ENCODE measurements around the gene HBA2.
"Not testable (repeated sequence)": the region's sequence is repeated elsewhere in the genome, so short reads cannot be mapped to it uniquely, and the experiment has no call there.

The HBA2 gene

DNA sequence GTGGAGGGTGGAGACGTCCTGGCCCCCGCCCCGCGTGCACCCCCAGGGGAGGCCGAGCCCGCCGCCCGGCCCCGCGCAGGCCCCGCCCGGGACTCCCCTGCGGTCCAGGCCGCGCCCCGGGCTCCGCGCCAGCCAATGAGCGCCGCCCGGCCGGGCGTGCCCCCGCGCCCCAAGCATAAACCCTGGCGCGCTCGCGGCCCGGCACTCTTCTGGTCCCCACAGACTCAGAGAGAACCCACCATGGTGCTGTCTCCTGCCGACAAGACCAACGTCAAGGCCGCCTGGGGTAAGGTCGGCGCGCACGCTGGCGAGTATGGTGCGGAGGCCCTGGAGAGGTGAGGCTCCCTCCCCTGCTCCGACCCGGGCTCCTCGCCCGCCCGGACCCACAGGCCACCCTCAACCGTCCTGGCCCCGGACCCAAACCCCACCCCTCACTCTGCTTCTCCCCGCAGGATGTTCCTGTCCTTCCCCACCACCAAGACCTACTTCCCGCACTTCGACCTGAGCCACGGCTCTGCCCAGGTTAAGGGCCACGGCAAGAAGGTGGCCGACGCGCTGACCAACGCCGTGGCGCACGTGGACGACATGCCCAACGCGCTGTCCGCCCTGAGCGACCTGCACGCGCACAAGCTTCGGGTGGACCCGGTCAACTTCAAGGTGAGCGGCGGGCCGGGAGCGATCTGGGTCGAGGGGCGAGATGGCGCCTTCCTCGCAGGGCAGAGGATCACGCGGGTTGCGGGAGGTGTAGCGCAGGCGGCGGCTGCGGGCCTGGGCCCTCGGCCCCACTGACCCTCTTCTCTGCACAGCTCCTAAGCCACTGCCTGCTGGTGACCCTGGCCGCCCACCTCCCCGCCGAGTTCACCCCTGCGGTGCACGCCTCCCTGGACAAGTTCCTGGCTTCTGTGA, 4.1 kb downstream of the HBA2 start, which contains the start of gene HBA1:
Gene HBA1 (plus strand): TSS at position 204 of the 906 bp plus-strand sequence. CDS start 37 bp downstream, at position 241.
- H3K9ac ChIP-seq (ENCODE audit: low read depth, low read length); H3K4me1 ChIP-seq (ENCODE audit: insufficient read depth, low read length); H3K9me3 ChIP-seq (ENCODE audit: control insufficient read depth, insufficient read depth, low read length); H3K36me3 ChIP-seq (ENCODE audit: insufficient read depth, low read length): not testable (repeated sequence)

DNA sequence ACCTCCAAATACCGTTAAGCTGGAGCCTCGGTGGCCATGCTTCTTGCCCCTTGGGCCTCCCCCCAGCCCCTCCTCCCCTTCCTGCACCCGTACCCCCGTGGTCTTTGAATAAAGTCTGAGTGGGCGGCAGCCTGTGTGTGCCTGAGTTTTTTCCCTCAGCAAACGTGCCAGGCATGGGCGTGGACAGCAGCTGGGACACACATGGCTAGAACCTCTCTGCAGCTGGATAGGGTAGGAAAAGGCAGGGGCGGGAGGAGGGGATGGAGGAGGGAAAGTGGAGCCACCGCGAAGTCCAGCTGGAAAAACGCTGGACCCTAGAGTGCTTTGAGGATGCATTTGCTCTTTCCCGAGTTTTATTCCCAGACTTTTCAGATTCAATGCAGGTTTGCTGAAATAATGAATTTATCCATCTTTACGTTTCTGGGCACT, 4.7 kb downstream of the HBA2 start:
- Histone ChIP-seq H3K9me3 (ENCODE audit: control insufficient read depth, insufficient read depth, low read length) (no peaks in the 10 kb centered on the region), H3K9ac (ENCODE audit: low read depth, low read length) (no peak overlapping the region), H3K36me3 (ENCODE audit: insufficient read depth, low read length) (no peaks in the 10 kb centered on the region), H3K4me1 (ENCODE audit: insufficient read depth, low read length) (no peaks in the 10 kb centered on the region; the same call in 1 of the 2 replicates)

DNA sequence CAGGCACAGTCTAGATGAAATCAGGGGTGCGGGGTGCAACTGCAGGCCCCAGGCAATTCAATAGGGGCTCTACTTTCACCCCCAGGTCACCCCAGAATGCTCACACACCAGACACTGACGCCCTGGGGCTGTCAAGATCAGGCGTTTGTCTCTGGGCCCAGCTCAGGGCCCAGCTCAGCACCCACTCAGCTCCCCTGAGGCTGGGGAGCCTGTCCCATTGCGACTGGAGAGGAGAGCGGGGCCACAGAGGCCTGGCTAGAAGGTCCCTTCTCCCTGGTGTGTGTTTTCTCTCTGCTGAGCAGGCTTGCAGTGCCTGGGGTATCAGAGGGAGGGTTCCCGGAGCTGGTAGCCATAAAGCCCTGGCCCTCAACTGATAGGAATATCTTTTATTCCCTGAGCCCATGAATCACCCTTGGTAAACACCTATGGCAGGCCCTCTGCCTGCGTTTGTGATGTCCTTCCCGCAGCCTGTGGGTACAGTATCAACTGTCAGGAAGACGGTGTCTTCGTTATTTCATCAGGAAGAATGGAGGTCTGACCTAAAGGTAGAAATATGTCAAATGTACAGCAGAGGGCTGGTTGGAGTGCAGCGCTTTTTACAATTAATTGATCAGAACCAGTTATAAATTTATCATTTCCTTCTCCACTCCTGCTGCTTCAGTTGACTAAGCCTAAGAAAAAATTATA, 5.4 kb downstream of the HBA2 start:
- Histone ChIP-seq H3K4me1 (ENCODE audit: insufficient read depth, low read length) (no peaks in the 10 kb centered on the region; the same call in 1 of the 2 replicates), H3K9ac (ENCODE audit: low read depth, low read length) (no peak overlapping the region), H3K36me3 (ENCODE audit: insufficient read depth, low read length) (no peaks in the 10 kb centered on the region), H3K9me3 (ENCODE audit: control insufficient read depth, insufficient read depth, low read length) (no peaks in the 10 kb centered on the region)

DNA sequence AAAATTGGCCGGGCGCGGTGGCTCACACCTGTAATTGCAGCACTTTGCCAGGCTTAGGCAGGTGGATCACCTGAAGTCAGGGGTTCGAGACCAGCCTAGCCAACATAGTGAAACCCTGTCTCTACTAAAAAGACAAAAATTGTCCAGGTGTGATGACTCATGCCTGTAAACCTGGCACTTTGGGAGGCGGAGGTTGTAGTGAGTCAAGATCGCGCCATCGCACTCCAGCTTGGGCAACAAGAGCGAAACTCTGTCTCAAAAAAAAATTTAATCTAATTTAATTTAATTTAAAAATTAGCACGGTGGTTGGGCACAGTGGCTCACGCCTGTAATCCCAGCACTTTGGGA, 6.0 kb downstream of the HBA2 start:
- no peaks in the 10 kb centered on the region for H3K36me3 ChIP-seq (ENCODE audit: insufficient read depth, low read length)
- H3K9me3 ChIP-seq (ENCODE audit: control insufficient read depth, insufficient read depth, low read length) = no peaks in the 10 kb centered on the region
- H3K9ac ChIP-seq (ENCODE audit: low read depth, low read length) = no peak overlapping the region
- H3K4me1 ChIP-seq (ENCODE audit: insufficient read depth, low read length) = no peaks in the 10 kb centered on the region; the same call in 1 of the 2 replicates

DNA sequence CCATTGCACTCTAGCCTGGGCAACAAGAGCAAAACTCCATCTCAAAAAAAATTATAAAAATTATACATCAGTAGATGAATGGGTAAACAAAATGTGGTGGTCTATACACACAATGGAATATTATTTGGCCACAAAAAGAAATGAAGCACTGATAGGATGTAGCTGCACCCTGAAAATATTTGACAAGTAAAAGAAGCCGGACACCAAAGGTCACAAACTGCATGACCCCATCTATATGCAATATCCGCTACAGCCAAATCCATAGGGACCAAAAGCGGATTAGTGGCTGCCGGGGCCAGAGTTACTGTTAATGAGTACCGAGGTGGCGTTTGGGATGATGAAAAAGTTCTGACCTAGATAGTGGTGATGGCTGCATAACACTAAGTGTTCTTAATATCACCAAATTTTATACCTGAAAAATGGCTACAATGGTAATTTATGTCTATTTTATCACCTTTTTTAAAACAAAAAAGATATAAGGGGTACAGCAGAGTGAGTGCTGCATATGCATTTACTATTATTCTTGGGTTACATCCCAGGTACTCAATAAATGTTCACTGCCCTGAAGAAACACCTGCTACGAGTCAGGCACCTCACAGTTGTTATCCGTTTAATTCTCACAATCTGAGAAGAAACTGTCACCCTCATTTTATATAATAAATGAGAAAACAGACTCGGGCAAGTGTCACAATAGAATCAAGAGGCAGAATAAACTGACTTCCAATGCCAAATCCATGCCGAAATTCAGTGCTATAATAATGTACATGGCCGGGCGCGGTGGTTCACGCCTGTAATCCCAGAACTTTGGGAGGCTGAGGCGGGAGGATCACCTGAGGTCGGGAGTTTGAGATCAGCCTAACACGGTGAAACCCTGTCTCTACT, 6.8 kb downstream of the HBA2 start:
- Histone ChIP-seq H3K9ac (ENCODE audit: low read depth, low read length) (no peak overlapping the region), H3K36me3 (ENCODE audit: insufficient read depth, low read length) (no peaks in the 10 kb centered on the region), H3K4me1 (ENCODE audit: insufficient read depth, low read length) (no peaks in the 10 kb centered on the region; the same call in 1 of the 2 replicates), H3K9me3 (ENCODE audit: control insufficient read depth, insufficient read depth, low read length) (no peaks in the 10 kb centered on the region)

DNA sequence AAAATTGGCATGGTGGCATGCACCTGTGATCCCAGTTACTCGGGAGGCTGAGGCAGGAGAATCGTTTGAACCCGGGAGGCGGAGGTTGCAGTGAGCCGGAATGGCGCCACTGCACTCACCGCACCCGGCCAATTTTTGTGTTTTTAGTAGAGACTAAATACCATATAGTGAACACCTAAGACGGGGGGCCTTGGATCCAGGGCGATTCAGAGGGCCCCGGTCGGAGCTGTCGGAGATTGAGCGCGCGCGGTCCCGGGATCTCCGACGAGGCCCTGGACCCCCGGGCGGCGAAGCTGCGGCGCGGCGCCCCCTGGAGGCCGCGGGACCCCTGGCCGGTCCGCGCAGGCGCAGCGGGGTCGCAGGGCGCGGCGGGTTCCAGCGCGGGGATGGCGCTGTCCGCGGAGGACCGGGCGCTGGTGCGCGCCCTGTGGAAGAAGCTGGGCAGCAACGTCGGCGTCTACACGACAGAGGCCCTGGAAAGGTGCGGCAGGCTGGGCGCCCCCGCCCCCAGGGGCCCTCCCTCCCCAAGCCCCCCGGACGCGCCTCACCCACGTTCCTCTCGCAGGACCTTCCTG, 7.5 kb downstream of the HBA2 start, which contains the start of gene HBQ1:
Gene HBQ1 (plus strand): TSS at position 359 of the 575 bp plus-strand sequence. CDS start 28 bp downstream, at position 387.
- no peaks in the 10 kb centered on the region for H3K9me3 ChIP-seq (ENCODE audit: control insufficient read depth, insufficient read depth, low read length)
- H3K9ac ChIP-seq (ENCODE audit: low read depth, low read length) = peak within 1 kb of the TSS; percentile 51
- H3K36me3 ChIP-seq (ENCODE audit: insufficient read depth, low read length) = no peaks in the 10 kb centered on the region
- no peaks in the 10 kb centered on the region; the same call in 1 of the 2 replicates for H3K4me1 ChIP-seq (ENCODE audit: insufficient read depth, low read length)

DNA sequence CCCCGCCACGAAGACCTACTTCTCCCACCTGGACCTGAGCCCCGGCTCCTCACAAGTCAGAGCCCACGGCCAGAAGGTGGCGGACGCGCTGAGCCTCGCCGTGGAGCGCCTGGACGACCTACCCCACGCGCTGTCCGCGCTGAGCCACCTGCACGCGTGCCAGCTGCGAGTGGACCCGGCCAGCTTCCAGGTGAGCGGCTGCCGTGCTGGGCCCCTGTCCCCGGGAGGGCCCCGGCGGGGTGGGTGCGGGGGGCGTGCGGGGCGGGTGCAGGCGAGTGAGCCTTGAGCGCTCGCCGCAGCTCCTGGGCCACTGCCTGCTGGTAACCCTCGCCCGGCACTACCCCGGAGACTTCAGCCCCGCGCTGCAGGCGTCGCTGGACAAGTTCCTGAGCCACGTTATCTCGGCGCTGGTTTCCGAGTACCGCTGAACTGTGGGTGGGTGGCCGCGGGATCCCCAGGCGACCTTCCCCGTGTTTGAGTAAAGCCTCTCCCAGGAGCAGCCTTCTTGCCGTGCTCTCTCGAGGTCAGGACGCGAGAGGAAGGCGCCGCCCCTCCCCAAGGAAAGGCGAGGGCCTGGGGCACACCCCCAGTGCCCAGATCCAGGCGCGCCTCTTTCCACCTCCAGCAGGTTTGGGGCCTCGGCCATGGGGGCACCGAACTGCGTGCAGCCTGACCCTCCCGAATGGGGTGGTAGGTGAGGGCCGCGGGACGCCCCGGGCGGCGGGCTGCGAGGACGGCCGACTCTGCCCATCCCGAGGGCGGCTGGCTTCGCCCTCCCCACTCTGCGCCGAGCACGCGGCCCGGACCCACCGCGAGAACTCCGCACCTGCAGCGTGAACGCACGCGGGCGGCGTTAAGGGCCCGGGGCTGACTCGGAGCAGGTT, 8.2 kb downstream of the HBA2 start:
- H3K9me3 ChIP-seq (ENCODE audit: control insufficient read depth, insufficient read depth, low read length) = no peaks in the 10 kb centered on the region
- H3K36me3 ChIP-seq (ENCODE audit: insufficient read depth, low read length) = no peaks in the 10 kb centered on the region
- H3K4me1 ChIP-seq (ENCODE audit: insufficient read depth, low read length) = no peaks in the 10 kb centered on the region; the same call in 1 of the 2 replicates
- peak overlapping the region; percentile 51 for H3K9ac ChIP-seq (ENCODE audit: low read depth, low read length)

DNA sequence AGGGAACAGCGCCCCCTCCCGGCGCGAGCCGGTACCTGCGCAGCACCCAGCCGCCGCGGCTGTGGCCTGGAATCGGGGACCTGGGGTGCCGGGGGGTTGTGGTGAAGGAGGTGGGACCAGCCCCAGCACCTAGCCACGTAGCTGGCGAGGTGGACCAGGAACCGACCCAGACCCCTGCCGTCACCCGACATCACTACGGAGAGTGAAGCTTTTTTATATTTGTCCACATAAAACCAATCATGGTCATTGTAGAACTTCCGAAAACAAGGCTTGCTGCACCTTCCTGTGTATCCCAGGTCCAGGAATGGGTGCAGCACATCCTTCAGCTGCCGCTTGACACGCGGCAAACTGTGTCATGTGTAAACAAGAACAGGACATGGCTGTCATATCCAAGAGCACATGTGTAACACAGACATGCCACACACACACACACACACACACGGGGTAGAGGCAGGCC, 8.9 kb downstream of the HBA2 start:
- no peak overlapping the region for H3K9ac ChIP-seq (ENCODE audit: low read depth, low read length)
- no peaks in the 10 kb centered on the region; the same call in 1 of the 2 replicates for H3K4me1 ChIP-seq (ENCODE audit: insufficient read depth, low read length)
- H3K36me3 ChIP-seq (ENCODE audit: insufficient read depth, low read length) = no peaks in the 10 kb centered on the region
- H3K9me3 ChIP-seq (ENCODE audit: control insufficient read depth, insufficient read depth, low read length) = no peaks in the 10 kb centered on the region

DNA sequence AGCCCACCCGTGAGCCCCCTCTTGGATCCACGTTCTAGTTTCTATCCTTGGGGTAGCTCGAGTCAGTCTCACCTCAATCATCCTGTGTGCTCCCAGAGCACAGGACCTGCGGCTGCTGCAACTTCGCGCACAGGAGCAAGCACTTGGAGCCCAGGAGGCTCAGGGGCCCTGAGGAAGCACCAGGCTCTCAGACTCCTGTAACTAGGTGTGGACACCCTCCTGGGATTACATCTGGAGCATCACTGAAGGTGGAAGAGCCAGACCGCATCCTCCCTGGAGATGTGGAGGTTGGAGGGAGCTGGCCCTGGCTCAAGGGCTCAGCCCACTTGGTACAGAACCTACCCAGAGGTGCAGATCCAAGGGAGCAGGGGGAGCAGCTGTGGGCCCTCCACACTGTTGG, 10.3 kb downstream of the HBA2 start:
- Histone ChIP-seq H3K9me3 (ENCODE audit: control insufficient read depth, insufficient read depth, low read length) (no peaks in the 10 kb centered on the region), H3K36me3 (ENCODE audit: insufficient read depth, low read length) (no peaks in the 10 kb centered on the region), H3K4me1 (ENCODE audit: insufficient read depth, low read length) (no peaks in the 10 kb centered on the region; the same call in 1 of the 2 replicates), H3K9ac (ENCODE audit: low read depth, low read length) (no peak overlapping the region)

DNA sequence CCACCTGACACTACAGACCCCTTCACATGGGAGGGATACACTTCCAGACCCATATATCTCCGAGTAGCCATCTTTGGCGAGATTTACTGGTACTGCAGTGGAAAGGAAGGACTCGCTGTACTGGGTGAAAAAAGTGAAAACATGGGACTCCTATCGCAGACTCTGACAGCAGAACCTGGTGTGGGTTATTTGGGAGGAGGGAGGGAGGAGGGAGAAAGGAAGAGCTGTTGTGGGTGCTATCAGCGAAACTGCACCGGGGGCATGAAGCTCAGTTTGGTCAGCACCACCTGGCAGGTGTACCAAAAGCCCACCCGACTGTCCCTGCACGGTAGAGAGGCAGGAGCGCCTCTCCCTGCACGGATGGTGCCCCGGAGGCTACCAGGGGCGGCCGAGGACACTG, 12.5 kb downstream of the HBA2 start:
- H3K9me3 ChIP-seq (ENCODE audit: control insufficient read depth, insufficient read depth, low read length) = no peaks in the 10 kb centered on the region
- no peak overlapping the region for H3K9ac ChIP-seq (ENCODE audit: low read depth, low read length)
- 0 out of 2 replicates have a peak, but pooled peaks cover 7% of the 10 kb centered on the region for H3K36me3 ChIP-seq (ENCODE audit: insufficient read depth, low read length)
- no peaks in the 10 kb centered on the region; the same call in 1 of the 2 replicates for H3K4me1 ChIP-seq (ENCODE audit: insufficient read depth, low read length)

DNA sequence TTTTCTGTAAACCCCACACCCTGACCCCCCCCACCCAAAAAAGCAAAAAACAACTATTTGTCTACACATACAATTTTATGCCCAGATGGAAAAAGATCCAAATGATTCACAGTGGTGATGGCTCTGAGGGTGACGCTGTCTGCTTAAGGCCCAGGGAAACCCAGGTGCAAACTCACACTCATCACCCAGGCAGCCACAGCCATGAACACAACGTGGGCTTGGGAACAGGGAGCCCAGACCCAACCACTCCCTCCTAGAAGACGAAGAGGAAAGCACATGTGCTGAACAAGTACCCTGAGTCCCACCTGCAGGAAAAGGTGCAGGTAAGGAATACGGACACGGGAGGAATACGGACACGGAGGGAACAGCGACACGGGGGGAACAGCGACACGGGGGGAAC, 13.0 kb downstream of the HBA2 start:
- Histone ChIP-seq H3K9ac (ENCODE audit: low read depth, low read length) (no peak overlapping the region), H3K4me1 (ENCODE audit: insufficient read depth, low read length) (no peaks in the 10 kb centered on the region; the same call in 1 of the 2 replicates), H3K9me3 (ENCODE audit: control insufficient read depth, insufficient read depth, low read length) (no peaks in the 10 kb centered on the region), H3K36me3 (ENCODE audit: insufficient read depth, low read length) (0 out of 2 replicates have a peak, but pooled peaks cover 10% of the 10 kb centered on the region)

DNA sequence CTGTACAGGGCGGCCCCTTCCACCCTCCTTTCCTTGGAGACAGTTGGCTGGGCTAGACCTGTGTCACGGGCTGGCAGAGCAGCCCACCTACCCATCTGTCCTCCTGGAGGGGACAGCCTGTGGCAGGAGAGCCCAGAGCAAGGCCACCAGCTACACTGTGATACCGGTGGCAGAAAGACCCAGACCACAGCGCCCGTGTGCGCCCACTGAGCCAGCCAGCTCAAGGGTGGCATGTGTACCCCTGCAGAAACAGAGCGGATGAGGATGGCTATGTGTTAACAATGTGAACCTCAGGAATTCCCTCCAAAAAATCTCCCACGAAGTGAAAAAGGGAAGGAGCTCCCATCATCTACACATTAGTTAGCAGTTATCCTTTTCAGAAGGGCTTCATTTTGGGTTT, 14.7 kb downstream of the HBA2 start:
- no peak overlapping the region for H3K9ac ChIP-seq (ENCODE audit: low read depth, low read length)
- H3K36me3 ChIP-seq (ENCODE audit: insufficient read depth, low read length) = peaks cover 10% of the 10 kb centered on the region; the same call in 1 of the 2 replicates
- no peaks in the 10 kb centered on the region for H3K4me1 ChIP-seq (ENCODE audit: insufficient read depth, low read length)
- H3K9me3 ChIP-seq (ENCODE audit: control insufficient read depth, insufficient read depth, low read length) = no peaks in the 10 kb centered on the region

DNA sequence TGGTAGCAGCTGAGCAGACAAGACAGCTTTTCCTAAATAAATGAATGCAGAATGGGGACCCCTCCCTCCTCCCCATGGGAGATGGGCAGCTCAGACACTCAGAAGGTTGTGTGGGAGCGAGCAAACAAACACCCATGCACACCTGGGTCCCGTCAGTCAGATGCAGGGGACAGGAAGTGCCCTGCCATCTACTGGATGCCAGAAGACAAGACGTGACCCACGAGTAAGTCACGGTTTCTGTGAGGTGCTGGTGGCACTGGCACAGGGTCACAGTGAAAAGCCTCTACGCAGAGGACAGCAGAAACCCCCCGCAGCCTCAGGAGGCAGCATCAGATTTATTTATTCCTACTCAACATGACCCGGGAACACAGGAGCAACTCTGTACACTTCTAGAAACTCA, 16.0 kb downstream of the HBA2 start:
- Histone ChIP-seq H3K9me3 (ENCODE audit: control insufficient read depth, insufficient read depth, low read length) (no peaks in the 10 kb centered on the region), H3K36me3 (ENCODE audit: insufficient read depth, low read length) (peaks cover 14% of the 10 kb centered on the region; the same call in 1 of the 2 replicates), H3K4me1 (ENCODE audit: insufficient read depth, low read length) (no peaks in the 10 kb centered on the region), H3K9ac (ENCODE audit: low read depth, low read length) (no peak overlapping the region)

All from ES-I3 (cell line).